Activated CD4-positive, alpha-beta T cell treated with anti-CD3 and anti-CD28 coated beads for 48 hours (primary cell): ENCODE measurements around the gene LTBP4.
"Not testable (repeated sequence)": the region's sequence is repeated elsewhere in the genome, so short reads cannot be mapped to it uniquely, and the experiment has no call there.

ENCODE experiments used
- DNase-seq: peaks from one replicate; pipeline ENCODE4 v3.0.0-alpha.2; 2020

LTBP4 gene

GRCh38 chr19:40633207-40633606 lies 32.0 kb downstream of the LTBP4 start:
- DNase-seq, result no peak

DNA sequence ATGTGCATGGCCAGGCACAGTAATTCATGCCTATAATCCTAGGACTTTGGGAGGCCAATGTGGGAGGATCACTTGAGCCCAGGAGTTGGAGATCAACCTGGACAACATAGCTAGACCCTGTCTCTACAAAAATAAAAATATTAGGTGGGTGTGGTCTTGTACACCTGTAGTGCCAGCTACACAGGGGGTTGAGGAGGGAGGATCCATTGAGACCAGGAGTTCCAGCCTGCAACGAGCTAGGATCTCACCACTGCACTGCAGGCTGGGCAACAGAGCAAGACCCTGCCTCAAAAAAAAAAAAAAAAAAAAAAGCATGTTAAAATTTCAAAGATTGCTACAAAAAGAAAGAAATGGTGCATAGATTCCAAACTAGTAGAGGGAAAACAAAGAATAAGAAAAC lies 37.2 kb downstream of the LTBP4 start:
- DNase-seq, result no peak

DNA sequence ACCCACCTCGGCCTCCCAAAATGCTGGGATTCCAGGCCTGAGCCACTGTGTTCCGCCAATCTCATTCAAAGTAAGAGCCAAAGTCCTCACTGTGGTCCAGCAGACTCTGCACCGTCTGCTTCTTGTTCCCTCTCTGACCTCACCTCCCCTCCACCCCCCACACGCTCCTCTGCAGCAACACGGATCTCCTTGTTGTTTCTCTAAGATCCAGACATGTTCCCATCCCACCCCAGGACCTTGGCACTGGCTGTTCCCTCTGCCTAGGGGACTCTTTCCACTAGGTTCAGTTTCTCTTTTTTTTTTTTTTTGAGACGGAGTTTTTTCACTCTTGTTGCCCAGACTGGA lies 38.4 kb downstream of the LTBP4 start:
- no peak for DNase-seq

DNA sequence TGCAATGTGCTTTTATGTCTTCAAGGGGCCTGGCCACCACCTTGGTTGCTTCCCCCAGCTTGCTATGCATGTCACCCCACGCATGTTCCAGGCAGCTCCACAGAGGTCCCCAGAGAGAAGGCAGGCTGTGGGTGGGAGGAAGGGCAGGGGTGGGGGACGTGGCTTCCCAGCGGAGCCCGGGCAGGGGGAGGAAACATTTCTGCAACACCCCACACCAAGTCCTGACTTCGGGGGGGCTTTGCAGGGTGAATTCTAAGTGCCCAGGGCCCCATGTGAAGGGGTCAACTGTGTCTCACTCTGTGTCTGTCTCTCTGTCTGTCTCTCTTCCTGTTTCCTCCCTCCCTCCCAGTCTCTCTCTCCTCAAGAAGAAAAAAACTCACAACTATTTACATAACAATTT lies 39.6 kb downstream of the LTBP4 start:
- DNase-seq, result no peak

DNA sequence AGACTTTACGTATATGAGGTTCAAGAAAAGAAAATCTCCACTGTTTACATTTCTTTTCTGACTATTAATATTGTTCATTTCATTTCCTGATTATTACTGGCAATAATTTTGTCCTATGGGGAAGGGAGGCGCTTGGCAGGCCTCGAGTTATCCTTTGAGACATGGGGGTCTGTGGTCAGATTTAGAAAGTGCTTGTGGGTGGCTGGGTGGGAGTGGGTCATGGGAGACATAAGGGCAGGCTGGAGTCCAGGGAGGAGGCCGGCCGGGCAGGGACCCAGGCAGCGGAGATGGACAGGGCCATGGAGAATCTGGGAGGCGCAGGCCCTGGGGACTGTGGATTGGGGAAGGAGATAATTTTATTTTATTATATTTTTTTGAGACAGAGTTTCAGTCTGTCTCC lies 40.1 kb downstream of the LTBP4 start:
- DNase-seq, result no peak

GRCh38 chr19:40642051-40642706 lies 41.0 kb downstream of the LTBP4 start:
- DNase-seq, result no peak

- no peak for DNase-seq
Measured at GRCh38 chr19:40642757-40643305, 41.7 kb downstream of the LTBP4 start.

- no peak for DNase-seq
Measured at GRCh38 chr19:40646743-40647254, 45.6 kb downstream of the LTBP4 start.

GRCh38 chr19:40649903-40650675 lies 48.9 kb downstream of the LTBP4 start:
- not testable (repeated sequence) for DNase-seq

DNA sequence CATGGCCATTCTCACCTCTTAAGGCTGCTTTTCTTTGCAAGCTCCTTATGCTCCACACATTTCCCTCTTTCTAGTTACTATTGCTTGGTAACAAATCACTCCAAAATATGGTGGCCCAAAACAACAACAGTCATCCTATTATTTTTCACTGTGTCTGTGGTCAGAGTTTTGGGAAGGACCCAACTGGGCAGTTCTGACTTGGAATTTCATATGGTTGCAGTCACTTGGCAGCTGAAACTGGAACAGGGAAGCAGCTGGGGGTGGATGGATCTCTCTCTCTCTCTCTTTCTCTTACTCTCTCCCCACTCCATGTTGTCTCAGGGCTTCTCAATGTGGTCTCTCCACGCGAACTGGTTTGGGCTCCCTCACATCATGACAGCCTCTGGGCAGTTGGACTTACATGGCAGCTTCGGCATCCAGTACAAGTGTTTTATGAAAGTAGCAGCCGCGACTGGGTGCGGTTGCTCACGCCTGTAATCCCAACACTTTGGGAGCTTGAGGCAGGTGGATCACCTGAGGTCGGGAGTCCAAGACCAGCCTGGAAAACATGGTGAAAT lies 49.7 kb downstream of the LTBP4 start:
- DNase-seq, result no peak

- DNase-seq, result not testable (repeated sequence)
Measured at GRCh38 chr19:40652303-40652702, 51.1 kb downstream of the LTBP4 start.

DNA sequence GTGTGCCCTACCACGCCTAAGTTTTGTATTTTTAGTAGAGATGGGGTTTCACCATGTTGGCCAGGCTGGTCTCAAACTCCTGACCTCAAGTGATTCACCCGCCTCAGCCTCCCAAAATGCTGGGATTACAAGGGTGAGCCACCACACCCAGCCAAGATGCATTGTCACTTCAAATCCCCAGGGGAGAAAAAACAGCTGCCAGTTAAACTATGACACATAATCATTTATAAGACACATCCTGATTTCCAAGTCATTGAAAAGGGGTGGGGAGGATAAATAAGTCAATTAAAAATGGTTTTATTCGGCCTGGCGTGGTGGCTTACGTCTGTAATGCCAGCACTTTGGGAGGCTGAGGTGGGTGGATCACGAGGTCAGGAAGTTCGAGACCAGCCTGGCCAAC lies 54.5 kb downstream of the LTBP4 start:
- not testable (repeated sequence) for DNase-seq

DNA sequence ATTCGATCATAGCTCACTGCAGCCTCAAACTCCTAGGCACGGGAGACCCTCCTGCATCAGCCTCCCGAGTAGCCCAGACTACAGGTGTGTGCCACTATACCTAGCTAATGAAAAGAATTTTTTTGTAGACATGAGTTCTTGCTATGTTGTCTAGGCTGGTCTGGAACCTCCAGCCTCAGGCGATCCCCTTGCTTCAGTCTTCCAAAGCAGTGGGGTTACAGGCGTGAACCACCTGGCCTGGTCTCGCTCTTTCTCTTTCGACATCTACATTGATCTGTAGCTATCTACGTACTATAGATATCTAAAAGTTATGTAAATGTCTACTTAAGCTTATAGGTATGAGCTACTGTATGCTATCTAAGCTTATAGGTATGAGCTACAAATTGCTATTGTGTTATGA lies 56.9 kb downstream of the LTBP4 start:
- no peak for DNase-seq

GRCh38 chr19:40659116-40659515 lies 57.9 kb downstream of the LTBP4 start:
- DNase-seq, result no peak

DNA sequence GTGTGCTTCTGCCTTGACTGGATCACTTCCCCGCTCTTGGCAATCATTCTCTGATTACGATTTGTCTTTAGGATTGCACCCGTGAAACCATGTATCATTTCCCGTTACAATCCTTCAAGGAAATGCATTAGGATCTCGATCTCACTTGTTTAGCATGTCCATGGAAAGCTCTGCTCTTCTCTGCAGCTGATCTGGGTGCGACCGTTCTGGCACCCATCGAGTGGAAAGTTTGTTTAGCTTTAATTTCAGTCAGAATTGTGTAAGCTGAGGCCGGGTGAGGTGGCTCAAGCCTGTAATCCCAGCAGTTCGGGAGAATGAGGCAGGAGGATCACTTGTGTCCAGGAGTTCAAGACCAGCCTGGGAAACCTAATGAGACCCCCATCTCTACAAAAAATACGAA lies 58.4 kb downstream of the LTBP4 start:
- no peak for DNase-seq

- no peak for DNase-seq
Measured at GRCh38 chr19:40661616-40662015, 60.4 kb downstream of the LTBP4 start.

DNA sequence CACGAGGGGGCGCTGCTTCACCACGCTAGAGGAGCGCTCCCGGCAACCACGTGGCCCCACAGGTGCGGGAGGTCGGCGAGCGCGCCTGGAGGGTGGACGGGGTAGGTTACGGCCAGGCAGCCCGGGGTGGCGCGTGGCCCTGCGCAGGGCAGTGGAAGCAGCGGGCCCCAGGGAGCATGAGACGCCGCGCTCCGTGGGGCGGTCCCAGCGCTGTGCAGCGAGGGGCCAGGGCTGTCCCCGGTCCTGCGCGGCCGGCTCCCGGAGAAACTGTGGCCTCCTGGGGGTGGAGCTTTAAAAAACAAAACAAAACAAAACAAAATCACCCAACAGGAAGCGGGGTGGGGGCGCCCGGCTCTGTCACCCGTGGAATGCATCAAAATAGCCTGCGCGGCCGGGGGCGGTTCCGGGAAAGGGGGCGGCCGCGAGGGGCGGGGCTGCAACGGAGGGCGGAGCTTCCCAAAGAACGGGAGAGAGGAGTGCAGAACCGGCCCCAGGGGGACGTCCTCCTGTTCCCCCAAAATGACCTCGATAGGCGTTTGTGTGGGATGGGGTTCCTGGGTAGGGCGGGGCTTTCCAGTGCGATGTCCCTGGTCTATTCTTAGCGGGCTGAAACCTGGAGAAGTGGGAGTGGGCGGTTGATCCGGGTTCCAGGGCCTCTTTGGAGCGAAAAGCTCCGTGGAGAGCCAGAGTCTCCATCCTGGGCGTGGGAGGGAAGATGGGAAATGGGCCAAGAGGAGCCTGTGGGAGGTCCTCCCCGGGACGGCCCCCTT lies 61.9 kb downstream of the LTBP4 start:
- DNase-seq, result peak; percentile 95

- DNase-seq, result peak; percentile 28
Measured at GRCh38 chr19:40663695-40664692, 62.8 kb downstream of the LTBP4 start.

DNA sequence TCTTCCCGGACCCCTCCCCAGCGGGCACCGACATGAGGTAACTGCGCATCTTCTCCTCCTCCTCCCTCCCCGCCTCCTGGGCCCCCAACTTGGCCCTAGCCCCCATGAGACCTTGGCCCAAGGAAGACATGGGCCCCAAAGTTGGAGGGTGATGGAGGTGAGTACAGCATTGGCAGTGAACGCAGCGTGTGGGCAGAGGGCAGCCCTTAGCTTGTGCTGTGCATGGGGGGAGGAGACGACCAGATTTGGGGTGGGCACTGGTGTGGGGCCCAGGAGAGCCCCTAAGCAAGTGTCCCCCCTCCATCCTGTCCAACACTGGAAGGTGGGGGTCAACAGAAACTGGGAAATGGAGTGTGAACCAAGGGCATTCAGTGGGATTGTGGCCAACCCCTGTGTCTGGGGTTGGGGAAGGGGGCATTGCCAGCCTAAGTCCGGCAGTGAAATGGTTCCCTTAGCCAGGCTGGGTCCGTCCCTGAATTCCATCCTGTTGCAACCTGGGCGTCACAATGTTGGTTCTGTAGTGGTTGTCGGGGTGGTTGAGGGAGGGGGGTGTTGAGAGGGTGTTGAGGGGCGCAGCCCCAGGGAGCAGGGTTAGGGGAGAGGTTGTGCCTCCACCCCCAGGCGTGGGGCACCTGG lies 65.8 kb downstream of the LTBP4 start:
- no peak for DNase-seq

- DNase-seq, result no peak
Measured at GRCh38 chr19:40667602-40668001, 66.4 kb downstream of the LTBP4 start.

DNA sequence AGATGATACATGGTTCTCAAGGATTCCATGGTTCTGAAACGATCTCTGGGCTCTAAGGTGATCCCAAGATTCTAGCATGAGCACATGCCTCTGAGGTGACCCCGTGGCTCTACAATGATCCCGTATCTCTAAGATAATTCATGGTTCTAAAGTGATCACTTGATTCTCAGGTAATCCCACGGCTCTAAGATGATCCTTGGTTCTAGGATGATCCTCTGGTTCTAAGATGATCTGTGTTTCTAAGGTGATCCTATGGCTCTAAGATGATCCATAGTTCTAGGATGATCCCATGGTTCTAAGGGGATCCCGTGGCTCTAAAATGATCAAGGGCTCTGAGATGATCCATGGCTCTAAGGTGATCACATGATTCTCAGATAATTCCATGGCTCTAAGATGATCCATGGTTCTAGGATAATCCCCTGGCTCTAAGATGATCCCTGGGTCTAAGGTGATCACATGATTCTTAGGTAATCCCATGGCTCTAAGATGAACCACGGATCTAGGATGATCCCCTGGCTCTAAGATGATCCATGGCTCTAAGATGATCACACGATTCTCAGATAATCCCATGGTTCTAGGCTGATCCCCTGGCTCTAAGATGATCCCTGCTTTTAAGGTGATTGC lies 67.9 kb downstream of the LTBP4 start:
- no peak for DNase-seq
